Left forelimb (tissue), 1 donor: Measurements from ENCODE around the gene CCDC177.
A peak's percentile ranks its signal among the peaks of the same experiment; 100 is the strongest.

ENCODE experiments used
- DNase-seq: peaks from one replicate; pipeline ENCODE4 v3.0.0-alpha.2; 2018; ENCODE audit warnings: low spot score

The CCDC177 gene

GRCh38 chr14:69574263-69574953, at the start of gene CCDC177:
TSS of gene CCDC177 (minus strand) at chr14:69574871. CDS start at chr14:69573622, 1,249 bp downstream.
- peak; percentile 75 for DNase-seq

- DNase-seq, result no peak
Observed at GRCh38 chr14:69624136-69624535, 49.5 kb upstream of the CCDC177 start.

GRCh38 chr14:69620981-69621380, 46.3 kb upstream of the CCDC177 start:
- no peak for DNase-seq

GRCh38 chr14:69620211-69620611, 45.5 kb upstream of the CCDC177 start:
- no peak for DNase-seq

GRCh38 chr14:69619012-69619411, 44.3 kb upstream of the CCDC177 start:
- DNase-seq, result no peak

- no peak for DNase-seq
Observed at GRCh38 chr14:69617796-69618195, 43.1 kb upstream of the CCDC177 start.

- no peak for DNase-seq
Observed at GRCh38 chr14:69616408-69616773, 41.7 kb upstream of the CCDC177 start.

- DNase-seq, result no peak
Observed at GRCh38 chr14:69615496-69616407, 41.1 kb upstream of the CCDC177 start.

- DNase-seq, result no peak
Observed at GRCh38 chr14:69615121-69615495, 40.4 kb upstream of the CCDC177 start.

GRCh38 chr14:69614592-69614991, 39.9 kb upstream of the CCDC177 start:
- no peak for DNase-seq

- DNase-seq, result no peak
Observed at GRCh38 chr14:69613312-69614073, 38.8 kb upstream of the CCDC177 start.

- no peak for DNase-seq
Observed at GRCh38 chr14:69612783-69613130, 38.1 kb upstream of the CCDC177 start.

GRCh38 chr14:69612014-69612782, 37.5 kb upstream of the CCDC177 start:
- no peak for DNase-seq

GRCh38 chr14:69611172-69612013, 36.7 kb upstream of the CCDC177 start, which contains the start of gene SUSD6:
TSS of gene SUSD6 (plus strand) at chr14:69611596. CDS start at chr14:69658593, 46,997 bp downstream.
- DNase-seq, result peak; percentile 97

- no peak for DNase-seq
Observed at GRCh38 chr14:69610874-69611171, 36.2 kb upstream of the CCDC177 start.

GRCh38 chr14:69610020-69610873, 35.6 kb upstream of the CCDC177 start:
- DNase-seq, result no peak

GRCh38 chr14:69606258-69607184, 31.9 kb upstream of the CCDC177 start:
- no peak for DNase-seq

GRCh38 chr14:69605738-69606137, 31.1 kb upstream of the CCDC177 start:
- no peak for DNase-seq
